Measurements from ENCODE around the gene CLEC2A.

CLEC2A gene

DNA sequence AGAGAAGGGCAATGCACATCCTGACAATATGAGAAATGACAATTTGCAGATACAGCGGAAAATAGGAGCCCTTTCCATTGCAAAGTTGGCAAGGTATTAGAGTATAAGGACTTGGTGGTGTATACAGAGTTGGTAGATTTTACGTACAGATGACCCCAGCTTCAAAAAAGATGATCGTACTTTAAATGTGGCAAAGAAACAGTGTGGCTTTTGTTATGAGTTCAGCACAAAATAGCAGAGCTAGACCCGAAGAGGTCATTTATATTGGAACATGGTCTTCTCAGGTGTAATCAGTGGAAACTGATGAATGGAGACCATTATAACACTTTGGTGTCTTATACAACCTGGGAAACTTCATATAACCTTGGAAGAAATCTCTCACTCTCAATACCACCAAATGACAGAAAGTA is 65.3 kb downstream of the CLEC2A start:
- peak overlapping the region in 1 of 2 donors; percentile 19 for H3K4me3 ChIP-seq (replicated peaks in 1 of 2; ENCODE audit: low read depth in 2 of 2, low read length in 2 of 2)
- TF ChIP-seq, protein P1, sequence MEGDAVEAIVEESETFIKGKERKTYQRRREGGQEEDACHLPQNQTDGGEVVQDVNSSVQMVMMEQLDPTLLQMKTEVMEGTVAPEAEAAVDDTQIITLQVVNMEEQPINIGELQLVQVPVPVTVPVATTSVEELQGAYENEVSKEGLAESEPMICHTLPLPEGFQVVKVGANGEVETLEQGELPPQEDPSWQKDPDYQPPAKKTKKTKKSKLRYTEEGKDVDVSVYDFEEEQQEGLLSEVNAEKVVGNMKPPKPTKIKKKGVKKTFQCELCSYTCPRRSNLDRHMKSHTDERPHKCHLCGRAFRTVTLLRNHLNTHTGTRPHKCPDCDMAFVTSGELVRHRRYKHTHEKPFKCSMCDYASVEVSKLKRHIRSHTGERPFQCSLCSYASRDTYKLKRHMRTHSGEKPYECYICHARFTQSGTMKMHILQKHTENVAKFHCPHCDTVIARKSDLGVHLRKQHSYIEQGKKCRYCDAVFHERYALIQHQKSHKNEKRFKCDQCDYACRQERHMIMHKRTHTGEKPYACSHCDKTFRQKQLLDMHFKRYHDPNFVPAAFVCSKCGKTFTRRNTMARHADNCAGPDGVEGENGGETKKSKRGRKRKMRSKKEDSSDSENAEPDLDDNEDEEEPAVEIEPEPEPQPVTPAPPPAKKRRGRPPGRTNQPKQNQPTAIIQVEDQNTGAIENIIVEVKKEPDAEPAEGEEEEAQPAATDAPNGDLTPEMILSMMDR (IDR thresholded peaks at IDR 0.05; ENCODE audit: low read depth, low read length), result no peak
- DNase-seq (ENCODE audit: low read depth in 2 of 2), result no peak

DNA sequence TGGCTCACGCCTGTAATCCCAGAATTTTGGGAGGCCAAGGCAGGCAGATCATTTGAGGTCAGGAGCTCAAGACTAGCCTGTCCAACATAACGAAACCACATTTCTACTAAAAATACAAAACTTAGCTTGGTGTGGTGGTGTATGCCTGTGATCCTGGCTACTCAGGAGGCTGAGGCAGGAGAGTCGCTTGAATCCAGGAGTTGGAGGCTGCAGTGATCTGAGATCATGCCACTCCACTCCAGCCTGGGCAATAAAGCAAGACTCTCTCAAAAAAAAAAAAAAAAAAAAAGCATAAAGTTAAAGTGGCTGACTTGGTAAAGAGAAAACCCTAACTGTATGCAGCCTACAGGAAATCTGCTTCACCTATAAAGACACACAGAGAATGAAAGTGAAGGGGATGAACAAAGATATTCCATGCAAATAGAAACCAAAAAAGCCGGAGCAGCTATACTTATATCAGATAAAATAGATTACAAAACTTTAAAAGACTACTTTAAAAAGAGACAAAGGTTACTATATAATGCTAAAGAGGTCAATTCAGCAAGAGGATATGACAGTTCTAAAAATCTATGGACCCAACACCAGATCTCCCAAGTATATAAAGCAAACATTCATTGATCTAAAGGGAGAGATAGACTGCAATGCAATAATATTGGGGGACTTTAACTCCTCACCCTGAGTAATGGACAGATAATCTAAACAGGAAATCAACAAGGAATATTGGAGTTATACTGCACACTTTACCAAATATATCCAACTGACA is 67.1 kb downstream of the CLEC2A start:
- TF ChIP-seq, protein P1 (IDR thresholded peaks at IDR 0.05; ENCODE audit: low read depth, low read length), result no peak
- no peak overlapping the region for H3K4me3 ChIP-seq (replicated peaks in 1 of 2; ENCODE audit: low read depth in 2 of 2, low read length in 2 of 2)
- DNase-seq (ENCODE audit: low read depth in 2 of 2), result no peak
